ENCODE results near the gene USP9Y.

GRCh38 chrY:12752856-12753255 is 51.8 kb downstream of the USP9Y start:
- TF ChIP-seq CTCF (optimal IDR thresholded peaks at IDR 0.05 in 1 of 3, IDR thresholded peaks at IDR 0.05 in 1 of 3, conservative IDR thresholded peaks at IDR 0.05 in 1 of 3; ENCODE audit: extremely low read depth in 1 of 3, insufficient read depth in 2 of 3, low read length in 3 of 3) (no peak), EZH2 (IDR thresholded peaks at IDR 0.05; ENCODE audit: low read length) (no peak)
